ENCODE data around the gene SERPINA5.

The SERPINA5 gene

GRCh38 chr14:94621358-94622134 lies 40.3 kb downstream of the SERPINA5 start:
- H3K9ac ChIP-seq (ENCODE audit: low read depth, low read length): no peak overlapping the region
- no peaks in the 10 kb centered on the region for H3K36me3 ChIP-seq (ENCODE audit: insufficient read depth, low read length)
- H3K27me3 ChIP-seq (ENCODE audit: control insufficient read depth, insufficient read depth, low read length): peaks cover 22% of the 10 kb centered on the region
- H3K9me3 ChIP-seq (replicated peaks; ENCODE audit: low read length): peaks cover 14% of the 10 kb centered on the region
- no peaks in the 10 kb centered on the region for H3K4me1 ChIP-seq (ENCODE audit: control insufficient read depth, insufficient read depth, low read length)
- no peak overlapping the region for H3K4me3 ChIP-seq (ENCODE audit: low read length)
- H3K4me2 ChIP-seq (ENCODE audit: low read length): no peak overlapping the region

GRCh38 chr14:94622653-94623421 lies 41.6 kb downstream of the SERPINA5 start:
- Histone ChIP-seq H3K36me3 (ENCODE audit: insufficient read depth, low read length) (no peaks in the 10 kb centered on the region), H3K4me3 (ENCODE audit: low read length) (no peak overlapping the region), H3K27me3 (ENCODE audit: control insufficient read depth, insufficient read depth, low read length) (peaks cover 22% of the 10 kb centered on the region), H3K9ac (ENCODE audit: low read depth, low read length) (no peak overlapping the region), H3K4me1 (ENCODE audit: control insufficient read depth, insufficient read depth, low read length) (no peaks in the 10 kb centered on the region), H3K9me3 (replicated peaks; ENCODE audit: low read length) (peaks cover 10% of the 10 kb centered on the region), H3K4me2 (ENCODE audit: low read length) (no peak overlapping the region)

- Histone ChIP-seq H3K36me3 (ENCODE audit: insufficient read depth, low read length) (no peaks in the 10 kb centered on the region), H3K27me3 (ENCODE audit: control insufficient read depth, insufficient read depth, low read length) (peaks cover 22% of the 10 kb centered on the region)
These were observed 42.2 kb downstream of the SERPINA5 start for GRCh38 chr14:94623422-94623809.

DNA sequence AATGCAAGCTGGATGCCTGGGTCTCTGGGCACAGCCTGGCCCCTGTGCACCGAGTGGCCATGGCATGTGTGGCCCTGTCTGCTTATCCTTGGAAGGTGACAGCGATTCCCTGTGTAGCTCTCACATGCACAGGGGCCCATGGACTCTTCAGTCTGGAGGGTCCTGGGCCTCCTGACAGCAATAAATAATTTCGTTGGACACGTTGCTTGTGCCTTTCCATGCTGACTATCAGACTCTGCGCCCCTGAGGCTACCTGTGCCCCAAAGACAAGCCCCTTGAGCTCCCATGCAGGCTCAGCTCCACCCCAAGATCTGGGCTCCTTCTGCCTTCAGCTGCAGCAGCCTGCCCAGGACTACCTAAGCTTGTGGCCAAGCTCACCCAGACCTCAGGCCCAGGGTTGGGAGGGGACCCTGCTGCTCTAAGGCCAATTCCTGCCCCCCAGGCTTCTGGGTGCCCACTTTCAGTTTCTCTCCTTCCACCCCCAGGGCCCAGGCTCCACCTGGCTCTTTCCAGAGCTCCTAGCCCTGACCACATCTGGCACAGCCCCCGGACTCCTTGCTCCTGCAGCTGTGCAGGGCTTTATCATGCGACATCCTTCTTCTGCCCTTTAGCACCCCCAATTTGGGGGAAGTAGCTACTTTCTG lies 42.8 kb downstream of the SERPINA5 start:
- no peaks in the 10 kb centered on the region for H3K36me3 ChIP-seq (ENCODE audit: insufficient read depth, low read length)
- no peaks in the 10 kb centered on the region for H3K4me1 ChIP-seq (ENCODE audit: control insufficient read depth, insufficient read depth, low read length)
- peaks cover 22% of the 10 kb centered on the region for H3K27me3 ChIP-seq (ENCODE audit: control insufficient read depth, insufficient read depth, low read length)
- peaks cover 2% of the 10 kb centered on the region for H3K9me3 ChIP-seq (replicated peaks; ENCODE audit: low read length)
- H3K4me2 ChIP-seq (ENCODE audit: low read length): no peak overlapping the region
- no peak overlapping the region for H3K4me3 ChIP-seq (ENCODE audit: low read length)
- H3K9ac ChIP-seq (ENCODE audit: low read depth, low read length): no peak overlapping the region

More at GRCh38 chr14:94623422-94623809, 42.2 kb downstream of the SERPINA5 start:
- H3K9me3 ChIP-seq (replicated peaks; ENCODE audit: low read length): peaks cover 5% of the 10 kb centered on the region
- H3K4me2 ChIP-seq (ENCODE audit: low read length): no peak overlapping the region
- no peaks in the 10 kb centered on the region for H3K4me1 ChIP-seq (ENCODE audit: control insufficient read depth, insufficient read depth, low read length)
- H3K4me3 ChIP-seq (ENCODE audit: low read length): no peak overlapping the region
- no peak overlapping the region for H3K9ac ChIP-seq (ENCODE audit: low read depth, low read length)

DNA sequence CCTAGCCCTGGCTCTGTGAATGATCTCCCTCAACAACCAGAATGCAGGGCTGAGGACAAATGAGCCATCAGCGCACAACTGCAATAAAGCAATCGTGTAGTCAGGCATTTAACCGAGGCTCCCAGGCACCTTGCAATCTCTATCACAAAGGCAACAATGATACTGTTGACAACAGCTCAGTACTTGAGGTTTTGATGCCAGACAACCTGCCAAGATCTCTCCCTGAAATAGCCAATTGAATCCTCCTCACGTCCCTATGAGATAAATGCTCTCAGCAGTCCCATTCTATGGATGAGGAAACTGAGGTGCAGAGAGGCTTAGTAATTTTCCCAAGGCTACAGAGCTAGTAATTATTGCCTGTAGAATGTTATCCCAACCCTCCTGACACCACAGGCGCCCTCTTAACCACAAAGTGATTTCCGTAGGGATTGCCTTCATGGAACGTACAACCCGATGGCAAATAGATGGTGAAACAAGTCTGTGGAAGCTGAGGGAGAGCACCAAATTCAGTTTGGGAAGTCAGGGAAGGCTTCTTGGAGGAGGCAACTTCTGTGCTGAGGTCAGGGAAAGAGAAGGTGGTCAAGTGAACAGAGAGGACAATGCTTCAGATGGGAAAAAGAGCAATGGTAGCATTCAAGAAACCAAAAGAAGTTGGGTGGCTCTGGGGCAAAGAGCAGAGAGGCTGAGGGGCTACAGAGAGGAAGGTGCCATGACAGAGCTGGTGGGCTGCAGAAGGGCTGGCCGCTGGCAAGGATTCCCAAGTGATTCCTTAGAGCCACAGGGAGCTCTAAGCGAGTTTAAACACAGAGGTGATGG lies 43.5 kb downstream of the SERPINA5 start:
- Histone ChIP-seq H3K4me3 (ENCODE audit: low read length) (no peak overlapping the region), H3K4me2 (ENCODE audit: low read length) (no peak overlapping the region), H3K9ac (ENCODE audit: low read depth, low read length) (no peak overlapping the region), H3K27me3 (ENCODE audit: control insufficient read depth, insufficient read depth, low read length) (peaks cover 22% of the 10 kb centered on the region), H3K9me3 (replicated peaks; ENCODE audit: low read length) (no peaks in the 10 kb centered on the region), H3K36me3 (ENCODE audit: insufficient read depth, low read length) (no peaks in the 10 kb centered on the region), H3K4me1 (ENCODE audit: control insufficient read depth, insufficient read depth, low read length) (no peaks in the 10 kb centered on the region)

GRCh38 chr14:94625353-94625635 lies 44.1 kb downstream of the SERPINA5 start:
- peaks cover 22% of the 10 kb centered on the region for H3K27me3 ChIP-seq (ENCODE audit: control insufficient read depth, insufficient read depth, low read length)
- H3K36me3 ChIP-seq (ENCODE audit: insufficient read depth, low read length): no peaks in the 10 kb centered on the region
- H3K9ac ChIP-seq (ENCODE audit: low read depth, low read length): no peak overlapping the region
- no peaks in the 10 kb centered on the region for H3K9me3 ChIP-seq (replicated peaks; ENCODE audit: low read length)
- no peaks in the 10 kb centered on the region for H3K4me1 ChIP-seq (ENCODE audit: control insufficient read depth, insufficient read depth, low read length)
- H3K4me3 ChIP-seq (ENCODE audit: low read length): no peak overlapping the region
- no peak overlapping the region for H3K4me2 ChIP-seq (ENCODE audit: low read length)

DNA sequence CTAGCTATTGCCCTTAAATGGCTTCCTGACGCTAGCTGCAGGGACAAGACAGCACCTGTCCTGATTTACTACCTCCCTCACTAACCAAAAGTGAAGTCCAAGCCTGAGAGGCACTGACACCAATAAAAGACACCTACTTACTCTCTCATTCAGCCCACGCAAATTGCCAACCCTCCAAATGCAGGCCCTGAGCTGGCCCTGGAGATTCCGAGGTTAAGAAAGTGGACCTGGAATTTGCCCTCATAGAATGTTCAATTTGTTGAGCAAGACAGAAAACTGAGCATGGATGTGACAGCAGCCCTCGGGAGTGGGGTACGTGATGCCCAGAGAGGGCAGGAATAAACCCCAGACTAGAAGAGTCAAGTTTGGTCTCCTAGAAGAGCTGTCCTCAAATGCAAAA lies 47.4 kb downstream of the SERPINA5 start:
- Histone ChIP-seq H3K9ac (ENCODE audit: low read depth, low read length) (no peak overlapping the region), H3K27me3 (ENCODE audit: control insufficient read depth, insufficient read depth, low read length) (peaks cover 17% of the 10 kb centered on the region), H3K4me1 (ENCODE audit: control insufficient read depth, insufficient read depth, low read length) (no peaks in the 10 kb centered on the region), H3K9me3 (replicated peaks; ENCODE audit: low read length) (no peaks in the 10 kb centered on the region), H3K36me3 (ENCODE audit: insufficient read depth, low read length) (no peaks in the 10 kb centered on the region), H3K4me2 (ENCODE audit: low read length) (no peak overlapping the region), H3K4me3 (ENCODE audit: low read length) (no peak overlapping the region)

DNA sequence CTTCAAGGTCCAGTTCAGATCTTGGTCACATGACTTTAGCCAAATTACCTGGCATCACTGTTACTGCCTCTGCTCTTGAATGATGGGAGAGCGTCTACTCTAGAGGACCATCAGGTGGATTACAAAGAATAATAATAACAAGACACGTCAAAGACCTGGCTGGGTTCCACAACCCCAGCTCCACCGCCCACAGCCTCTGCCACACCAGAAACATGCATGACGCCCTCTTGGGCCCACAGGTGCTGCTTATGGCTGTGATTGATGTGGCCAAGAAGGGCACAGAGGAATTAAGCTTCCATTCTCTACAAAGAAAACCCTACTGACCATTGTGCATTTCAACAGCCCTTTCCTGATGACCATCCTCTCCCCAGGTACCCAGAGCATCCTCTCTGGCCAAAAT lies 49.2 kb downstream of the SERPINA5 start:
- Histone ChIP-seq H3K4me1 (ENCODE audit: control insufficient read depth, insufficient read depth, low read length) (no peaks in the 10 kb centered on the region), H3K27me3 (ENCODE audit: control insufficient read depth, insufficient read depth, low read length) (peaks cover 3% of the 10 kb centered on the region), H3K4me2 (ENCODE audit: low read length) (no peak overlapping the region), H3K9me3 (replicated peaks; ENCODE audit: low read length) (no peaks in the 10 kb centered on the region), H3K4me3 (ENCODE audit: low read length) (no peak overlapping the region), H3K36me3 (ENCODE audit: insufficient read depth, low read length) (no peaks in the 10 kb centered on the region), H3K9ac (ENCODE audit: low read depth, low read length) (no peak overlapping the region)

DNA sequence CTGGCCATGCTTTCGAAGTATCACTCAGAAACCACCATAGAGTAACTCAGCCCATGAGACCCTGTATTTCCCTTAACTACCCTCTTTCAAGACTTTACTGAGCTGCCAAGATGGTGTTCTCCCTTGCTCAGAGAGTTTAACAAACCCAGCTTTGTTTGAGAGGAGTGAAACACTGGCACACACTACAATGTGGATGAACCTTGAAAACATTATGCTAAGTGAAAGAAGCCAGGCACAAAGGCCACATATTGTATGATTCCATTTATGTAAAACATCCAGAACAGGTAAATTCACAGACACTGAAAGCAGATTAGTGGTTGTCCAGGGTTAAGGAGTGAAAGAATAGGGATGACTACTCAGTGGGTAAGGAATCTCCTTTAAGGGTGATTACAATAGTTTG lies 49.8 kb downstream of the SERPINA5 start:
- Histone ChIP-seq H3K9ac (ENCODE audit: low read depth, low read length) (no peak overlapping the region), H3K36me3 (ENCODE audit: insufficient read depth, low read length) (no peaks in the 10 kb centered on the region), H3K4me1 (ENCODE audit: control insufficient read depth, insufficient read depth, low read length) (no peaks in the 10 kb centered on the region), H3K27me3 (ENCODE audit: control insufficient read depth, insufficient read depth, low read length) (peaks cover 3% of the 10 kb centered on the region), H3K4me3 (ENCODE audit: low read length) (no peak overlapping the region), H3K9me3 (replicated peaks; ENCODE audit: low read length) (no peaks in the 10 kb centered on the region), H3K4me2 (ENCODE audit: low read length) (no peak overlapping the region)

GRCh38 chr14:94631536-94632304 lies 50.5 kb downstream of the SERPINA5 start:
- H3K9ac ChIP-seq (ENCODE audit: low read depth, low read length): no peak overlapping the region
- no peak overlapping the region for H3K4me3 ChIP-seq (ENCODE audit: low read length)
- H3K9me3 ChIP-seq (replicated peaks; ENCODE audit: low read length): no peaks in the 10 kb centered on the region
- no peak overlapping the region for H3K4me2 ChIP-seq (ENCODE audit: low read length)
- no peaks in the 10 kb centered on the region for H3K36me3 ChIP-seq (ENCODE audit: insufficient read depth, low read length)
- H3K4me1 ChIP-seq (ENCODE audit: control insufficient read depth, insufficient read depth, low read length): no peaks in the 10 kb centered on the region
- peaks cover 3% of the 10 kb centered on the region for H3K27me3 ChIP-seq (ENCODE audit: control insufficient read depth, insufficient read depth, low read length)

- peaks cover 3% of the 10 kb centered on the region for H3K27me3 ChIP-seq (ENCODE audit: control insufficient read depth, insufficient read depth, low read length)
- H3K36me3 ChIP-seq (ENCODE audit: insufficient read depth, low read length): no peaks in the 10 kb centered on the region
- no peak overlapping the region for H3K9ac ChIP-seq (ENCODE audit: low read depth, low read length)
- H3K4me2 ChIP-seq (ENCODE audit: low read length): no peak overlapping the region
- H3K4me1 ChIP-seq (ENCODE audit: control insufficient read depth, insufficient read depth, low read length): no peaks in the 10 kb centered on the region
- no peak overlapping the region for H3K4me3 ChIP-seq (ENCODE audit: low read length)
- H3K9me3 ChIP-seq (replicated peaks; ENCODE audit: low read length): no peaks in the 10 kb centered on the region
These were observed 51.0 kb downstream of the SERPINA5 start for GRCh38 chr14:94632305-94632590.

Data from skeletal muscle satellite cell (primary cell).